GM23338 (cell line): ENCODE results near the gene ADAM15. TPM values are rescaled to one million over a fixed set of nuclear protein-coding genes. Genes with fewer than 3 reads are reported as not detected.
A peak's percentile ranks its signal among the peaks of the same experiment; 100 is the strongest.

Experiments
- ATAC-seq: fragments of 200-7000 bp; cut with Tn5 transposase; 3 replicates; pipeline ENCODE4 v1.9.1; 2020
- DNase-seq: peaks from one replicate; pipeline ENCODE4 v3.0.0-alpha.2; 2015; ENCODE audit warnings: low spot score
- H2AFZ ChIP-seq: fragments of 200-600 bp; sonication (generic); 2 replicates; pipeline ENCODE4 v1.8.0; 2016; ENCODE audit warnings: antibody characterized with exemption, mild to moderate bottlenecking, moderate library complexity
- H3F3A ChIP-seq: fragments of 200-600 bp; sonication (generic); replicated peaks from 2 replicates; pipeline ENCODE4 v1.8.0; 2017; ENCODE audit warnings: antibody characterized with exemption, mixed run types, low read depth
- H3K27ac ChIP-seq: fragments of 200-600 bp; sonication (generic); 2 replicates; pipeline ENCODE4 v1.6.1; 2016; ENCODE audit warnings: low read depth
- H3K27me3 ChIP-seq: fragments of 200-600 bp; sonication (generic); 2 replicates; pipeline ENCODE4 v1.8.0; 2016; ENCODE audit warnings: mild to moderate bottlenecking, mixed run types, moderate library complexity; ENCODE audit not compliant: insufficient read depth
- H3K36me3 ChIP-seq: fragments of 200-600 bp; sonication (generic); 2 replicates; pipeline ENCODE4 v1.8.0; 2016; ENCODE audit warnings: mild to moderate bottlenecking; ENCODE audit not compliant: insufficient read depth
- H3K4me1 ChIP-seq: fragments of 200-600 bp; sonication (generic); 2 replicates; pipeline ENCODE4 v1.8.0; 2016; ENCODE audit warnings: mild to moderate bottlenecking, moderate library complexity; ENCODE audit not compliant: insufficient read depth
- H3K4me2 ChIP-seq: fragments of 200-600 bp; sonication (generic); 2 replicates; pipeline ENCODE4 v1.7.1; 2017; ENCODE audit warnings: mixed run types
- H3K4me3 ChIP-seq: fragments of 200-600 bp; sonication (generic); 2 replicates; pipeline ENCODE4 v1.6.1; 2016; ENCODE audit warnings: mixed run types
- H3K79me2 ChIP-seq: fragments of 200-600 bp; sonication (generic); replicated peaks from 2 replicates; pipeline ENCODE4 v1.8.0; 2017; ENCODE audit warnings: mild to moderate bottlenecking; ENCODE audit not compliant: insufficient read depth
- H3K9me2 ChIP-seq: fragments of 200-600 bp; sonication (generic); 2 replicates; pipeline ENCODE4 v1.8.0; 2017; ENCODE audit not compliant: insufficient read depth
- H4K20me1 ChIP-seq: fragments of 200-600 bp; sonication (generic); replicated peaks from 2 replicates; pipeline ENCODE4 v1.8.0; 2017; ENCODE audit warnings: mild to moderate bottlenecking; ENCODE audit not compliant: insufficient read depth
- H3K27ac Mint-ChIP-seq: 2 replicates; pipeline ENCODE4 v1.8.0; 2020; ENCODE audit warnings: inconsistent platforms, mild to moderate bottlenecking, moderate library complexity, mixed read lengths
- H3K27me3 Mint-ChIP-seq: 3 replicates; pipeline ENCODE4 v1.8.0; 2022; ENCODE audit warnings: low read depth, mild to moderate bottlenecking, moderate library complexity, mixed read lengths, inconsistent platforms; ENCODE audit not compliant: insufficient read depth, poor library complexity
- H3K36me3 Mint-ChIP-seq: 3 replicates; pipeline ENCODE4 v1.8.0; 2021; ENCODE audit warnings: low read depth, mild to moderate bottlenecking, inconsistent platforms, moderate library complexity, mixed read lengths
- H3K4me1 Mint-ChIP-seq: 3 replicates; pipeline ENCODE4 v1.8.0; 2020; ENCODE audit warnings: mild to moderate bottlenecking, inconsistent platforms, mixed read lengths
- H3K4me3 Mint-ChIP-seq: 3 replicates; pipeline ENCODE4 v1.8.0; 2021; ENCODE audit warnings: moderate library complexity, mild to moderate bottlenecking, inconsistent platforms, mixed read lengths
- H3K9me3 Mint-ChIP-seq: 3 replicates; pipeline ENCODE4 v1.8.0; 2020; ENCODE audit warnings: moderate library complexity, mild to moderate bottlenecking, inconsistent platforms, mixed read lengths
- CTCF ChIP-seq, 2 experiments: fragments of 200-600 bp in 1 of 2; sonication (generic) in 1 of 2; conservative IDR thresholded peaks; 2 replicates each; pipeline versions ENCODE4 v1.5.1 to v1.6.1; 2016 to 2017; ENCODE audit warnings: antibody characterized with exemption in 2 of 2, low read depth in 2 of 2, mild to moderate bottlenecking in 2 of 2, moderate library complexity in 1 of 2
- ETS1 ChIP-seq: IDR thresholded peaks from 2 replicates; pipeline ENCODE4 v1.6.1; 2016; ENCODE audit warnings: antibody characterized with exemption
- EZH2 ChIP-seq: fragments of 200-600 bp; sonication (generic); IDR thresholded peaks from one replicate; pipeline ENCODE4 v1.8.0; 2017; ENCODE audit warnings: antibody characterized with exemption, mild to moderate bottlenecking, low read depth; ENCODE audit not compliant: unreplicated experiment
- EZH2phosphoT487 ChIP-seq: fragments of 200-600 bp; sonication (generic); IDR thresholded peaks from one replicate; pipeline ENCODE4 v1.8.1; 2018; ENCODE audit warnings: antibody characterized with exemption; ENCODE audit not compliant: unreplicated experiment
- JUNB ChIP-seq: IDR thresholded peaks from one replicate; pipeline ENCODE4 v1.6.1; 2016; ENCODE audit warnings: antibody characterized with exemption; ENCODE audit not compliant: unreplicated experiment
- NANOG ChIP-seq: IDR thresholded peaks from 2 replicates; pipeline ENCODE4 v1.6.1; 2016; ENCODE audit warnings: antibody characterized with exemption, borderline replicate concordance
- POLR2AphosphoS5 ChIP-seq: IDR thresholded peaks from 2 replicates; pipeline ENCODE4 v1.6.1; 2016; ENCODE audit warnings: antibody characterized with exemption, low read depth
- STAT1 ChIP-seq: IDR thresholded peaks from one replicate; pipeline ENCODE4 v1.6.1; 2016; ENCODE audit warnings: antibody characterized with exemption; ENCODE audit not compliant: unreplicated experiment
- ZNF114 ChIP-seq: fragments of 250-450 bp; sonication (Bioruptor Pico); IDR thresholded peaks from 2 replicates; pipeline ENCODE4 v1.5.0; 2020; ENCODE audit warnings: mild to moderate bottlenecking, moderate library complexity
- ZNF331 ChIP-seq: fragments of 250-450 bp; sonication (Bioruptor Pico); IDR thresholded peaks from 2 replicates; pipeline ENCODE4 v1.5.0; 2020; ENCODE audit warnings: low read depth, mild to moderate bottlenecking, moderate library complexity
- ZNF462 ChIP-seq: fragments of 250-450 bp; sonication (Bioruptor Pico); IDR thresholded peaks from 2 replicates; pipeline ENCODE4 v1.5.0; 2020; ENCODE audit warnings: mild to moderate bottlenecking, moderate library complexity
- polyA plus RNA-seq: library from polyadenylated mRNA; unstranded; fragments of >200 nt; fragmentation: Nextera tagmentation; extraction: Ambion mirVana; gene quantifications from 2 replicates; pipeline ENCODE4 v1.2.1, GENCODE V29; 2016
- total RNA-seq: library from RNA; depleted of rRNA; stranded (reverse); fragments of >200 nt; shearing (Covaris generic); gene quantifications from 2 replicates; pipeline ENCODE4 v1.2.3, GENCODE V29; 2014

Gene ADAM15
- total and polyA plus RNA-seq, 2 experiments from 2014 or later, result 24.2 to 31.1 TPM

- TF ChIP-seq EZH2phosphoT487, result peak; percentile 86
- peak; percentile 94 for TF ChIP-seq EZH2
- no peak for TF ChIP-seq ZNF331 (CRISPR knock-in tag)
- ATAC-seq, result no peak
- Histone ChIP-seq H3K27me3 (peaks cover 70% of the 10 kb centered on the region), H3K4me1 (peaks cover 28% of the 10 kb centered on the region), H3K27ac (no peak overlapping the region), H3F3A (peaks cover 18% of the 10 kb centered on the region; the same call in 1 of the 2 replicates), H3K4me2 (peak overlapping the region; percentile 92), H3K79me2 (no peaks in the 10 kb centered on the region), H3K4me3 (peak overlapping the region; percentile 83), H3K36me3 (no peaks in the 10 kb centered on the region), H4K20me1 (peaks cover 6% of the 10 kb centered on the region; the same call in 1 of the 2 replicates), H3K9me2 (no peaks in the 10 kb centered on the region), H2AFZ (no peak overlapping the region)
- Mint-ChIP-seq H3K4me3 (peak overlapping the region; percentile 67), H3K27me3 (peaks cover 81% of the 10 kb centered on the region), H3K4me1 (peaks cover 43% of the 10 kb centered on the region), H3K36me3 (no peaks in the 10 kb centered on the region; the same call in 2 of the 3 replicates), H3K27ac (no peak overlapping the region), H3K9me3 (no peaks in the 10 kb centered on the region)
- DNase-seq, result no peak
Observed at GRCh38 chr1:155082301-155083051, 31.4 kb downstream of the ADAM15 start.

DNA sequence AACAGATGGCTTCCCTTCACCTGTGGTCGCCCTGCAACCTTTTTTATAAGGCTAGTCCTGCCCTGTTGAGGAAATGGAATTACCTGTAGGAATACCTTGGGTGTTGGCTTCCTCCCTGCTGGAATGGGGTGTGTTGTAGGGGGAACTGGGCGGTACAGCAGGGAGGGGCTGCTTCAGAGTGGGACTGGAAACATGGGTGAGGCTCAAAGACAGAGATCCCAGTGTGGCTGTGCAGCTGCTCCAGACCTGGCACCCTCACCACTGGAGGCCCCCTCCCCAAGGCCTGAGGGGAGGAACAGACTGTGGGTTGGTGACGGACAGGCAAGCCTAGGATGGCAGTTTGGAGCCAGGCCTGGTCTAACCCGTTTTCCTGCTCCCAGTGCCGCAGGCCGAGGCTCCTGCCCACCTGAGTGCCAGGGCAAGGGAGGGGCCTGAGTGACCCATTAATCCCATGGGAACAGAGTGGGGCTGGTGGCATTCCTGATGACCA is 32.0 kb downstream of the ADAM15 start:
- Mint-ChIP-seq H3K27me3 (peaks cover 77% of the 10 kb centered on the region), H3K27ac (no peak overlapping the region), H3K4me1 (peaks cover 47% of the 10 kb centered on the region), H3K4me3 (peak overlapping the region; percentile 67; the same call in 2 of the 3 replicates), H3K36me3 (no peaks in the 10 kb centered on the region; the same call in 2 of the 3 replicates), H3K9me3 (no peaks in the 10 kb centered on the region)
- Histone ChIP-seq H3K4me2 (no peak overlapping the region), H3F3A (peaks cover 18% of the 10 kb centered on the region; the same call in 1 of the 2 replicates), H3K9me2 (no peaks in the 10 kb centered on the region), H4K20me1 (peaks cover 6% of the 10 kb centered on the region; the same call in 1 of the 2 replicates), H3K79me2 (no peaks in the 10 kb centered on the region), H3K4me1 (peaks cover 27% of the 10 kb centered on the region), H3K4me3 (peak overlapping the region; percentile 83; the same call in 1 of the 2 replicates), H3K27ac (no peak overlapping the region), H3K27me3 (peaks cover 64% of the 10 kb centered on the region), H3K36me3 (no peaks in the 10 kb centered on the region), H2AFZ (no peak overlapping the region)
- DNase-seq, result no peak
- no peak for ATAC-seq
- no peak for TF ChIP-seq CTCF (conservative IDR thresholded peaks at IDR 0.05; ENCODE audit: low read depth in 2 of 2)
- TF ChIP-seq ZNF331 (CRISPR knock-in tag), result no peak
- TF ChIP-seq ZNF462 (CRISPR knock-in tag), result no peak
- TF ChIP-seq ZNF114 (CRISPR knock-in tag), result no peak
- no peak for TF ChIP-seq NANOG
- no peak for TF ChIP-seq ETS1
- TF ChIP-seq POLR2AphosphoS5, result no peak
- no peak for TF ChIP-seq JUNB
- no peak for TF ChIP-seq EZH2
- no peak for TF ChIP-seq EZH2phosphoT487
- TF ChIP-seq STAT1, result no peak
